BJ (cell line): Measurements from ENCODE around the gene GPR63. TPM values are rescaled to one million over a fixed set of nuclear protein-coding genes. Genes with fewer than 3 reads are reported as not detected.

Source experiments
- CTCF ChIA-PET: fragments of 350-600 bp; formaldehyde crosslinking; extraction: SDS; loops from one replicate; lab custom pipeline; 2021; ENCODE audit warnings: antibody characterized with exemption, inconsistent platforms; lab: Yijun Ruan, JAX
- POLR2A ChIA-PET: fragments of 300-600 bp; sonication (Branson Sonifier 250); formaldehyde crosslinking; extraction: SDS; loops from one replicate; lab custom pipeline; 2021; ENCODE audit warnings: antibody characterized with exemption; lab: Charles Lee
- DNase-seq: peaks from one replicate; pipeline ENCODE4 v3.0.0-alpha.2; 2011; ENCODE audit warnings: low read depth
- H3K27me3 ChIP-seq: 2 replicates; pipeline ENCODE4 v1.6.0; 2011; ENCODE audit warnings: low read length; ENCODE audit not compliant: control insufficient read depth, insufficient read depth
- H3K36me3 ChIP-seq: 2 replicates; pipeline ENCODE4 v1.5.1; 2011; ENCODE audit warnings: low read length; ENCODE audit not compliant: control insufficient read depth, insufficient read depth
- H3K4me3 ChIP-seq: 2 replicates; pipeline ENCODE4 v1.5.1; 2011; ENCODE audit warnings: low read depth, mild to moderate bottlenecking, control low read depth, low read length
- CTCF ChIP-seq: IDR thresholded peaks from 2 replicates; pipeline ENCODE4 v1.5.1; 2011; ENCODE audit warnings: low read depth, mild to moderate bottlenecking, control low read depth, inconsistent platforms, low read length, moderate library complexity; ENCODE audit not compliant: insufficient read depth
- polyA plus RNA-seq: library from polyadenylated mRNA; depleted of rRNA; stranded (reverse); fragments of >200 nt; gene quantifications from 2 replicates; pipeline ENCODE4 v1.2.3, GENCODE V29; 2011

Gene GPR63
- polyA plus RNA-seq, 1 experiment: 0.38 TPM

DNA sequence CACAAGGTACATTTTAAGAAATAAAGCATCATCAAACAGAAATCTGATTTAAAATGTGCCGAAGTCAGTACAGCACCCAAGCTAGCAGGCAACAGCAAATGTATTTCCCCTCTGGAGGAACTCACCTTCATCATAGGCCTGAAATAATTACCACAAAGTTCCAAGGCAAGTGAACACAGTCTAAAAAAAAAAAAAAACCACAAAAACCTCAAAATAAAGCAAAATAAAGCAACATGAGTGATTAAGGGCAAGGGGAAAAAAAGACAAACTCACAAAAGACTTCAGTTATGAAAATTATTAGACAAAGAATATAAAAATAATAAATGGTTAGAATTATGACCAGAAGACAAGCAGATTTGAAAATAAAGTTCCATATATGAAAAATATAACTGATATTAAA is 10.4 kb downstream of the GPR63 start:
- no peaks in the 10 kb centered on the region for H3K36me3 ChIP-seq
- H3K4me3 ChIP-seq: no peak overlapping the region
- no peak for DNase-seq
- ChIA-PET CTCF (no interaction called here), POLR2A (no interaction called here)
- TF ChIP-seq CTCF: no peak
- H3K27me3 ChIP-seq: no peaks in the 10 kb centered on the region

DNA sequence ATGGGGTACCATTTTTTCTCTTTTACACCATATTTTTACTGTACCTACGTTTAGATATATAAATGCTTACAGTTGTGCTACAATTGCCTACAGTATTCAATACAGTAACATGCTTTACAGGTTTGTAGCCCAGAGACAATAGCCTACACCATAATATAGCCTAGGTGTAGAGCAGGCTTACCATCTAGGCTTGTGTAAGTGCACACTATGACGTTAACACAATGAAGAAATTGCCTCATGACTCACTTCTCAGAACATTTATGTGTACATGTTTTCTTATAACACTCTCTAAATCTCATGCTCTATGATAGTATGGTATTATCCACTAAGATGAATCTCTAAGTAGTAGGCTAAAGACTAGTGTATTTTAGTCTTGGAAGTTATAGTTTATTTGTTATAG is 13.5 kb downstream of the GPR63 start:
- Histone ChIP-seq H3K27me3 (no peaks in the 10 kb centered on the region), H3K4me3 (no peak overlapping the region), H3K36me3 (no peaks in the 10 kb centered on the region)
- CTCF ChIA-PET: no interaction called here
- POLR2A ChIA-PET: no interaction called here
- no peak for TF ChIP-seq CTCF
- no peak for DNase-seq

DNA sequence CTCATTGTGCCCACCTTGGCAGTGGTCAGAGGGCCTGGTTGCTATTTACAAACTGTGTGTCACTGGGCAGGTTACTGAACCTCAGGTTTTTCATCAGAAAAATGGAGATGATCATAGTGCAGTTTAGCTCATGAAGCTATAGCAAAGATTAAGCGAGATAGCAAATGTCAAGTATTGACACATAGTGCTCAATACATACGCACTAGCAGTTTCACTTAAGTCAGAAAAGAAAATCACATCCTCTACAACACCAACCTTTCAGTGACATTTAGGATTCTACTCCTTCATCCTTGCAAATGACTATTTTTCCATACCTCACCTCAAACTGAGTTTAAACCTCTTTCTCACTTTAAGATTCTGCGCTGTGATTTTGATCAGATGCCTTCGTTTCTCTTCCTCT is 16.2 kb downstream of the GPR63 start:
- TF ChIP-seq CTCF: no peak
- no peak overlapping the region for H3K4me3 ChIP-seq
- CTCF ChIA-PET: interaction anchor here (0.6 to 0.9 kb wide), 2 partner anchors 10 to 40 kb away, joined by 3 read pairs; no protein-coding TSS in a partner anchor
- no peaks in the 10 kb centered on the region for H3K27me3 ChIP-seq
- H3K36me3 ChIP-seq: no peaks in the 10 kb centered on the region
- POLR2A ChIA-PET: no interaction called here
- DNase-seq: no peak

DNA sequence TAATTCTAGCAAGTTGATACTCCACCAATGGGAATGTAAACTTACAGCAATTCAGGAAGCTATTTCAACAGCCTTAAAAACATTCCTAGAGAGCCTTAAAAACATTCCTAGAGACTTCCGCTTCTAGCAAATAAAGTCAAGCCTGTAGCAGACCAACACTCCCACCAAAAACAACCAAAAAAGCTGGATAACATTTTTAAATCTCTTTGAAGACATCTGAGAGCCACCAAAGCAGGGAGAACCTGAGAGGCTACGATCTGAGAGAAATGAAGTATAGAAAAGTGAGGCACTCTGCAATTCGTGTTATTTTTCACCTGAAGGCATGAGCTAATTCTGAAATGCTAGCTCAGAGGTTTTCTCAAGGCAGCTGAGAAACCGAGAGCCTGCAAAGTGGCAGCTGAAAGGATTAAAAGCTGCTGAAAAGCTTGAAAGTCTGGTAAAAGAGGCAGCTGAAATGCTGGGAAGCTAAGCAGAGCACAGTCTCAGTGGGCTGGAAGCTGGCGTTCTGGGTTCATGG is 20.9 kb downstream of the GPR63 start:
- Histone ChIP-seq H3K4me3 (no peak overlapping the region), H3K27me3 (no peaks in the 10 kb centered on the region), H3K36me3 (no peaks in the 10 kb centered on the region)
- TF ChIP-seq CTCF: no peak
- POLR2A ChIA-PET: no interaction called here
- CTCF ChIA-PET: no interaction called here
- DNase-seq: no peak

GRCh38 chr6:96814625-96815024 is 22.7 kb downstream of the GPR63 start:
- TF ChIP-seq CTCF: no peak
- ChIA-PET CTCF (no interaction called here), POLR2A (no interaction called here)
- no peak for DNase-seq
- no peak overlapping the region for H3K4me3 ChIP-seq
- H3K27me3 ChIP-seq: no peaks in the 10 kb centered on the region
- H3K36me3 ChIP-seq: no peaks in the 10 kb centered on the region
